Coronary artery (tissue), 2 donors: Measurements from ENCODE around the gene VANGL1.

Experiments used
- DNase-seq: peaks from one replicate; pipeline ENCODE4 v3.0.0-alpha.2; 2017; ENCODE audit warnings: low spot score
- H3K27ac ChIP-seq, 2 donors: fragments of 200-600 bp; sonication (generic); one replicate each; pipeline ENCODE4 v1.5.1; 2016 to 2019
- H3K4me3 ChIP-seq: fragments of 200-600 bp; sonication (generic); 2 replicates; pipeline ENCODE4 v1.5.1; 2016; ENCODE audit warnings: mild to moderate bottlenecking, moderate library complexity
- TF ChIP-seq, protein P1 (sequence below): fragments of 200-600 bp; sonication (generic); IDR thresholded peaks from one replicate; pipeline ENCODE4 v1.5.1; 2019; ENCODE audit warnings: antibody characterized with exemption

The VANGL1 gene

GRCh38 chr1:115685029-115685705 lies 43.4 kb downstream of the VANGL1 start:
- DNase-seq, result no peak
- Histone ChIP-seq H3K4me3 (no peak overlapping the region), H3K27ac (no peak overlapping the region)
- TF ChIP-seq, protein P1, sequence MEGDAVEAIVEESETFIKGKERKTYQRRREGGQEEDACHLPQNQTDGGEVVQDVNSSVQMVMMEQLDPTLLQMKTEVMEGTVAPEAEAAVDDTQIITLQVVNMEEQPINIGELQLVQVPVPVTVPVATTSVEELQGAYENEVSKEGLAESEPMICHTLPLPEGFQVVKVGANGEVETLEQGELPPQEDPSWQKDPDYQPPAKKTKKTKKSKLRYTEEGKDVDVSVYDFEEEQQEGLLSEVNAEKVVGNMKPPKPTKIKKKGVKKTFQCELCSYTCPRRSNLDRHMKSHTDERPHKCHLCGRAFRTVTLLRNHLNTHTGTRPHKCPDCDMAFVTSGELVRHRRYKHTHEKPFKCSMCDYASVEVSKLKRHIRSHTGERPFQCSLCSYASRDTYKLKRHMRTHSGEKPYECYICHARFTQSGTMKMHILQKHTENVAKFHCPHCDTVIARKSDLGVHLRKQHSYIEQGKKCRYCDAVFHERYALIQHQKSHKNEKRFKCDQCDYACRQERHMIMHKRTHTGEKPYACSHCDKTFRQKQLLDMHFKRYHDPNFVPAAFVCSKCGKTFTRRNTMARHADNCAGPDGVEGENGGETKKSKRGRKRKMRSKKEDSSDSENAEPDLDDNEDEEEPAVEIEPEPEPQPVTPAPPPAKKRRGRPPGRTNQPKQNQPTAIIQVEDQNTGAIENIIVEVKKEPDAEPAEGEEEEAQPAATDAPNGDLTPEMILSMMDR, result no peak

GRCh38 chr1:115687744-115688143 lies 46.0 kb downstream of the VANGL1 start:
- no peak overlapping the region for H3K27ac ChIP-seq
- TF ChIP-seq, protein P1, result no peak
- H3K4me3 ChIP-seq, result no peak overlapping the region
- no peak for DNase-seq

GRCh38 chr1:115690972-115691371 lies 49.2 kb downstream of the VANGL1 start:
- Histone ChIP-seq H3K27ac (no peak overlapping the region), H3K4me3 (no peak overlapping the region)
- DNase-seq, result no peak
- TF ChIP-seq, protein P1, result no peak

DNA sequence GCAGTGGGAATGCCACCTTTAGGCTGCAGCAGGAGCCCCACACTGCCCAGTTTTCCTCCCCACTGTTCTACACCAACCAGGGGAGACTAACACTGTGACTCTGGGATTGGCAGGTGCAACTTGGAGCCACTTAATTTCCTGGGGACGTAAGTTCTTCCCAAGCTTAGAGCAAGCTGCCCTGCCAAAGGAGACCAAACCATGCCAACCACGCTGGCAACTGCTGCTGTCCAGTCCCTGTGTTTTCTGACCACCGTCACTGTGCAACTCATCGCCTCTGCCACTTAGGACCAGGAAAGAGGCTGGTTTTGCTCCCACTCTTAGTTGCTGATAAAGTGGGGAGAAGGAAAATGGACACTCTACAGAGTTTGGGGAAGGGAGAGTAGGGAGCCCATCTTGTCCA lies 50.5 kb downstream of the VANGL1 start:
- DNase-seq, result no peak
- H3K27ac ChIP-seq, result no peak overlapping the region
- TF ChIP-seq, protein P1, result no peak

GRCh38 chr1:115694805-115695204 lies 53.0 kb downstream of the VANGL1 start:
- Histone ChIP-seq H3K27ac (no peak overlapping the region), H3K4me3 (no peak overlapping the region)
- DNase-seq, result no peak
- TF ChIP-seq, protein P1, result no peak

More for the DNA sequence above, 50.5 kb downstream of the VANGL1 start:
- H3K4me3 ChIP-seq, result no peak overlapping the region

- TF ChIP-seq, protein P1, result no peak
- Histone ChIP-seq H3K4me3 (no peak overlapping the region), H3K27ac (no peak overlapping the region)
- DNase-seq, result no peak
Observed at GRCh38 chr1:115697619-115698018, 55.8 kb downstream of the VANGL1 start.

GRCh38 chr1:115701090-115701489 lies 59.3 kb downstream of the VANGL1 start:
- no peak for DNase-seq
- TF ChIP-seq, protein P1, result no peak
- Histone ChIP-seq H3K27ac (no peak overlapping the region), H3K4me3 (no peak overlapping the region)
